ENCODE data around the gene SPATA3. TPM values are rescaled to one million over a fixed set of nuclear protein-coding genes. Genes with fewer than 3 reads are reported as not detected.

The SPATA3 gene
- polyA plus RNA-seq, 2 donors = not detected

DNA sequence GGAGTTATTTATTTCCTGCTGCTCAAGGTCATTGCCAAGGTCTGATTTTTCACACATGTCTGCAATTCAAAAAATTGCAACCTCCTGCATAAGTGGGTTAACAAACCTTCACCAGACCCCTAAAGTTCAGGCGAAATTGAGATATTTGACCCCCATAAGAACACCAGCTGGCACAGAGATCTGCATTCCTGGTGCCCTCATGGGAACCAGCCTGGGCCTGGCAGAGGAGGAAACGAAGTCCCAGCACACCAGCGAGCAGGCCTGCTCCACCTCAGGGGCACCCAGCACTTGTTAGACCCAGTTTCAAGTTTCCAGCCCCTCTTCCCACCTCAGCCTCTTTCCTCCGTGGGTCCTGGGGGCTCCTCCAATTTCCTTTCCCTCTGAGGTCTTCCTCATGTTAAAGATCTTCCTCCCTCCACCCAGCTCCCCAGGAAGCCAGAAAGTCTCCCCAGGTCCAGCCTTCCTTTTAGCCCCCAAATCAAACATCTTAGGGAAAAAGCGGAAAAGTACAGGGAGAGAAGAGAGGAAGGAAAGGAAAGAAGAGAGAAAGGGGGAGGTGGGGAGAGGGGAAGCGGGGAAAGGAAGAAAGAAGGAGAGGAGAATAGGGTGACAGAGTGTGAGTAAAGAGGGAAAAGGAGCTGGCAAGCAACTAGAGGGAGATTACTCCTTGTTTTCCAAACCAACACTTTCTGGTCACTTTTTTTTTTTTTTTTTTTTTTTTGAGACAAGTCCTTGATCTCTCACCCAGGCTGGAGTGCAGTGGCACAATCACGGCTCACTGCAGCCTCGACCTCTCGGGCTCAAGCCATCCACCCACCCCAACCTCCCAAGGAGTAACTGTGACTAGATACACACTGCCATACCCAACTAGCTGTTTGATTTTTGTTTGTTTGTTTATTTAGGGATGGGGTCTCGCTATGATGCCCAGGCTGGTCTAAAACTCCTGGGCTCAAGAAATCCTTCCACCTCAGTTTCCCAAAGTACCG lies 37.5 kb downstream of the SPATA3 start:
- peaks cover 0 to 17% of the 10 kb centered on the region in 2 donors for H3K27me3 ChIP-seq (ENCODE audit: control insufficient read depth in 1 of 2, insufficient read depth in 2 of 2, low read length in 2 of 2)
- H3K9me3 ChIP-seq (ENCODE audit: control insufficient read depth in 2 of 2, insufficient read depth in 1 of 2, low read depth in 1 of 2, low read length in 1 of 2) = peaks cover 0 to 4% of the 10 kb centered on the region in 2 donors
- H3K27ac ChIP-seq (ENCODE audit: low read depth in 2 of 2, low read length in 1 of 2) = no peak overlapping the region
- 61 to 68% methylated on average over 11 of the region's 11 CpGs for WGBS, 2 donors
- no peak overlapping the region for H3K4me3 ChIP-seq (ENCODE audit: low read depth in 1 of 2, low read length in 2 of 2)
- H3K36me3 ChIP-seq (ENCODE audit: control insufficient read depth in 2 of 2, insufficient read depth in 2 of 2, low read length in 1 of 2) = no peaks in the 10 kb centered on the region
- peaks cover 0 to 4% of the 10 kb centered on the region in 2 donors for H3K4me1 ChIP-seq (ENCODE audit: control insufficient read depth in 2 of 2, insufficient read depth in 2 of 2, low read length in 1 of 2)

DNA sequence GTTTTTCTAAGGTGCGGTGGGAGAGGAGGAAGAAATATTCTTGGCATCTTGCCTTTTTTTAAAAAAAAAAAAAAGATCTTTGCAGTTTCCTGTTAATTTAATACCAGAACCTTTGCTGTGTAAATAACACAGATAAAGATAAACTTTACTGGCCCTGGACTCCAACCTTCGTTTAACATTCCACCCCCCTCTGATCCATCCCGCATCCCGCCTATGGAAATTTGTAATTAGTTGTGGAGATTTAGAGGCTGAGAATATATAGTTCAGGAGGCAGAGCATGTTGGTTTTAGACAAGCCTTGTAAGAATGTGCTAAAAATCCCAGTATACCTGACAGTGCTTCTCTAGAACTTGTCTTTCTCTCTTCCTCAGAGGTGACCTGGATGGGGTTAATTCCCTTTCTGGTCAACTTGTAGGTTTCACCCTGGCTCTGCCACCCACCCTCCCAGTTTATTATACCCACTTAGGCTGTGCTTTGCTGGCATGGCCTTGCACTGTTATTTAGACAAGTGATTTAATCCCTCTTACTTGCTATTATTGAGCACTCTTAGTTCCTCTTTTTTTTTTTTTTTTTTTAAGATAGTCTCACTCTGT lies 38.5 kb downstream of the SPATA3 start:
- Histone ChIP-seq H3K27me3 (ENCODE audit: control insufficient read depth in 1 of 2, insufficient read depth in 2 of 2, low read length in 2 of 2) (peaks cover 0 to 17% of the 10 kb centered on the region in 2 donors), H3K4me1 (ENCODE audit: control insufficient read depth in 2 of 2, insufficient read depth in 2 of 2, low read length in 1 of 2) (peaks cover 0 to 4% of the 10 kb centered on the region in 2 donors), H3K9me3 (ENCODE audit: control insufficient read depth in 2 of 2, insufficient read depth in 1 of 2, low read depth in 1 of 2, low read length in 1 of 2) (peaks cover 0 to 4% of the 10 kb centered on the region in 2 donors), H3K36me3 (ENCODE audit: control insufficient read depth in 2 of 2, insufficient read depth in 2 of 2, low read length in 1 of 2) (no peaks in the 10 kb centered on the region), H3K4me3 (ENCODE audit: low read depth in 1 of 2, low read length in 2 of 2) (no peak overlapping the region), H3K27ac (ENCODE audit: low read depth in 2 of 2, low read length in 1 of 2) (no peak overlapping the region)
- WGBS, 2 donors = 32 to 46% methylated on average over 4 of the region's 4 CpGs

DNA sequence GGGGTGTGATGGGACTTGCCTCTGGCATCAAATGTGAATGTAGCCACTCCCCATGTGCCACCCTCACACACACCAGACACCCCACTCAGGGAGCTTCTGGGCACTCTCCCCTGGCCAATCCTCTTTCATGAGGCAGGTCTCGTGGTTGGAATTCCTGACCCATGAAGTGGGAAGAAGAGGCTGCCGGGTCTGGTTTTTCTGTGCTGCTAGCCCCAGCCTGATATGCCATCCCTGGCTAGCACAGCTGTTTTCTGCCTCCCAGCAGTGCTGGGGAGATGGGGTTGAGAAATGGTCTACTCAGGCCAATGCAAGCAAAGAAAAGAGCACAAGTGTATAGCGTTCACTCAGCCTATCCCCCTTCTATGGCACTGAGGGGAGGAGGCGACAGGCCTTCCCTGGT lies 40.2 kb downstream of the SPATA3 start:
- H3K4me1 ChIP-seq (ENCODE audit: control insufficient read depth in 2 of 2, insufficient read depth in 2 of 2, low read length in 1 of 2) = peaks cover 0 to 4% of the 10 kb centered on the region in 2 donors
- H3K27ac ChIP-seq (ENCODE audit: low read depth in 2 of 2, low read length in 1 of 2) = no peak overlapping the region
- 78 to 82% methylated on average over 4 of the region's 4 CpGs for WGBS, 2 donors
- H3K27me3 ChIP-seq (ENCODE audit: control insufficient read depth in 1 of 2, insufficient read depth in 2 of 2, low read length in 2 of 2) = peaks cover 0 to 17% of the 10 kb centered on the region in 2 donors
- no peaks in the 10 kb centered on the region for H3K36me3 ChIP-seq (ENCODE audit: control insufficient read depth in 2 of 2, insufficient read depth in 2 of 2, low read length in 1 of 2)
- H3K9me3 ChIP-seq (ENCODE audit: control insufficient read depth in 2 of 2, insufficient read depth in 1 of 2, low read depth in 1 of 2, low read length in 1 of 2) = peaks cover 0 to 4% of the 10 kb centered on the region in 2 donors
- no peak overlapping the region for H3K4me3 ChIP-seq (ENCODE audit: low read depth in 1 of 2, low read length in 2 of 2)

DNA sequence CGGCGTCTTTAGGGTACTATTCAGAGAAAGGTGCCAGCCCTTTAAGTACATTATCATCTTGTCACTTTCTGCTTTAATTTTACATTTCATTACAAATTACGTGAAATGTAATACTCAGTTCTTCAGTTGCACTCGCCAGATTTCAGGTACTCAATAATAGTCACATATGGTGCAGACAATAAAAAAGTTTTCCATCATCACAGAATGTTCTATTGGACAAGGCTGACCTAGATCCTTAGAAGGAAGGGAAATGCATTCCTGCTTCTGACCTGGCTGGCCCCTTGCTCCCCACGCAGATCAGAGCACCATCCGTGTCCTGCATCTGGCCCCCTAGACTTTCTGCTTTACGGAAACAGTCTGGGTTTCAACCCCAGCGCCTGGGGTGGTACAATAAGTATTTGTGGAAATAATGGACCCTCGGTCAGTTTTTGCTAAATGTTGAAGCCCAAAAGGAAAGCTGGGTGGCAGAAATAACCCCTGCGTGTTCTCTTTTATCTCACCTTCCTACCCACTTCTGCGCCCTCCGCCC lies 40.7 kb downstream of the SPATA3 start:
- no peak overlapping the region for H3K4me3 ChIP-seq (ENCODE audit: low read depth in 1 of 2, low read length in 2 of 2)
- WGBS, 2 donors = 61 to 65% methylated on average over 12 of the region's 12 CpGs
- peaks cover 3 to 4% of the 10 kb centered on the region in 2 donors for H3K9me3 ChIP-seq (ENCODE audit: control insufficient read depth in 2 of 2, insufficient read depth in 1 of 2, low read depth in 1 of 2, low read length in 1 of 2)
- H3K27me3 ChIP-seq (ENCODE audit: control insufficient read depth in 1 of 2, insufficient read depth in 2 of 2, low read length in 2 of 2) = peaks cover 0 to 17% of the 10 kb centered on the region in 2 donors
- H3K27ac ChIP-seq (ENCODE audit: low read depth in 2 of 2, low read length in 1 of 2) = no peak overlapping the region
- H3K36me3 ChIP-seq (ENCODE audit: control insufficient read depth in 2 of 2, insufficient read depth in 2 of 2, low read length in 1 of 2) = no peaks in the 10 kb centered on the region
- peaks cover 0 to 4% of the 10 kb centered on the region in 2 donors for H3K4me1 ChIP-seq (ENCODE audit: control insufficient read depth in 2 of 2, insufficient read depth in 2 of 2, low read length in 1 of 2)

DNA sequence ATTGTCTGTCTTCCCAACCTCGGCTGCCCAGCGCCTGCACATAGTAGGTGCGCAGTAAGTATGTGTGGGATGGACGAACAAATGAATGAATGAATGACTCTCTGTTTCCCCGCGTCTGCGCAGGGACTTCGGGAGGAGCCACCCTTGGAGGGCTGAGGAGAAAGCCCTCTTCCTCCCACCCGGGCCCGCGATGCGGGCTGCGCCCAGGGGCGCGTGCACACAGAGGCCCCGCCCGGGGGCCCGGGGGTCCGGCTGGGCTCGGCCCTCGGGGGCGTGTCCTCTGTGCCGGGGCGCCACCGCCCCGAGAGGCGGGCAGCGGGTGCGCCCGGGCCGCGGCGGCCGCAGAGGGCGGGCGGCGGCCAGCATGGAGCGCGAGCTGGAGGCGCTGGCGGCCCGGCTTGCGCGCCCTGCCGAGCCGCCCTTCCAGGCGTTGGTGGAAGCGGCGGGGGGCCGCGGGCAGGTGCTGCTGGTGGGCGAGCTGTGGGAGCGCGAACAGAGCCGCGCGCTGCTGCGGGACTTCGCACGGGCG lies 41.3 kb downstream of the SPATA3 start, which contains the start of gene C2orf72:
Gene C2orf72 (plus strand): TSS at position 322 of the 529 bp plus-strand sequence. CDS start 43 bp downstream, at position 365.
- H3K4me1 ChIP-seq (ENCODE audit: control insufficient read depth in 2 of 2, insufficient read depth in 2 of 2, low read length in 1 of 2) = peaks cover 0 to 4% of the 10 kb centered on the region in 2 donors
- peak within 1 kb of the TSS; percentile 39 to 62 for H3K4me3 ChIP-seq (ENCODE audit: low read depth in 1 of 2, low read length in 2 of 2)
- peaks cover 0 to 17% of the 10 kb centered on the region in 2 donors for H3K27me3 ChIP-seq (ENCODE audit: control insufficient read depth in 1 of 2, insufficient read depth in 2 of 2, low read length in 2 of 2)
- WGBS, 2 donors = 1% methylated on average over 46 to 61 of the region's 61 CpGs
- no peak within 1 kb of the TSS for H3K27ac ChIP-seq (ENCODE audit: low read depth in 2 of 2, low read length in 1 of 2)
- peaks cover 3 to 4% of the 10 kb centered on the region in 2 donors for H3K9me3 ChIP-seq (ENCODE audit: control insufficient read depth in 2 of 2, insufficient read depth in 1 of 2, low read depth in 1 of 2, low read length in 1 of 2)
- H3K36me3 ChIP-seq (ENCODE audit: control insufficient read depth in 2 of 2, insufficient read depth in 2 of 2, low read length in 1 of 2) = no peaks in the 10 kb centered on the region

DNA sequence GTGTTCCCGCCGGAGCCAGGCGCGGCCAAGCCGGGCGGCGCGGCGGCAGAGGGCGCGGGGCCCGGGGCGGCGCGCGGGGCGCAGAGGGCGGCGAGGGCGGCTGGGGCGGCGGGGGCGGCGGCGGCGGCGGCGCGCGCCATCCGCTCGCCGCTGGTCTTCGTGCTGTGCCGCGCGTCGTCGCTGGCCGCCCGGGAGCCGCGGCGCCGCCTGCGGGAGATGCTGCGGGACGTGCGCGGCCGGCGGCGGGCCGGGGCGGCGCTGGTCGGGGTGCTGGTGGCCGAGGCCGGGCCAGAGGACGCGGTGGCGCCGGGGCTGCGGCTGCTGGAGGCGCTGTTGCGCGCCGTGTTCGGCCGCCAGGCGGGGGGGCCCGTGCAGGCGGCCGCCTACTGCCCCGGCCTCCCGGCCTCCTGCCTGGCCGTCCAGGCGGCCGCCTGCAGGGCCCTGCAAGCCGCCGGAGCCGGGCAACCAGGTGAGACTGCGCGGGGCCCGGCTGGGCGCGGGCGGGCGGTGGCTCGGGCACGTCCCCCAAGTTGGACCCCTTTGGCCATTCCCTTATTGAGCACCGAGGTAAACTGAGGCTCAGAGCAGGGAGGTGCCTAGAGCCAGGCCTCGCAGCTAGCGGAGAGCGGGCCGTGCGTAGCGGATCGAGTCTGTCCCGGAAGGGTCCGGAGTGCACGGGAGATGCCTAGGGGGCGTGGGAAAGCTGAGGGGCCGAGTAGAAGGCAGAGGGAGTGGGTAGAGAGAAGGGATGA lies 42.0 kb downstream of the SPATA3 start:
- Histone ChIP-seq H3K36me3 (ENCODE audit: control insufficient read depth in 2 of 2, insufficient read depth in 2 of 2, low read length in 1 of 2) (no peaks in the 10 kb centered on the region), H3K27me3 (ENCODE audit: control insufficient read depth in 1 of 2, insufficient read depth in 2 of 2, low read length in 2 of 2) (peaks cover 0 to 17% of the 10 kb centered on the region in 2 donors), H3K4me3 (ENCODE audit: low read depth in 1 of 2, low read length in 2 of 2) (peak overlapping the region; percentile 39 to 62), H3K27ac (ENCODE audit: low read depth in 2 of 2, low read length in 1 of 2) (no peak overlapping the region), H3K4me1 (ENCODE audit: control insufficient read depth in 2 of 2, insufficient read depth in 2 of 2, low read length in 1 of 2) (peaks cover 0 to 4% of the 10 kb centered on the region in 2 donors), H3K9me3 (ENCODE audit: control insufficient read depth in 2 of 2, insufficient read depth in 1 of 2, low read depth in 1 of 2, low read length in 1 of 2) (peaks cover 3 to 4% of the 10 kb centered on the region in 2 donors)
- WGBS, 2 donors = 1% methylated on average over 60 to 104 of the region's 104 CpGs

DNA sequence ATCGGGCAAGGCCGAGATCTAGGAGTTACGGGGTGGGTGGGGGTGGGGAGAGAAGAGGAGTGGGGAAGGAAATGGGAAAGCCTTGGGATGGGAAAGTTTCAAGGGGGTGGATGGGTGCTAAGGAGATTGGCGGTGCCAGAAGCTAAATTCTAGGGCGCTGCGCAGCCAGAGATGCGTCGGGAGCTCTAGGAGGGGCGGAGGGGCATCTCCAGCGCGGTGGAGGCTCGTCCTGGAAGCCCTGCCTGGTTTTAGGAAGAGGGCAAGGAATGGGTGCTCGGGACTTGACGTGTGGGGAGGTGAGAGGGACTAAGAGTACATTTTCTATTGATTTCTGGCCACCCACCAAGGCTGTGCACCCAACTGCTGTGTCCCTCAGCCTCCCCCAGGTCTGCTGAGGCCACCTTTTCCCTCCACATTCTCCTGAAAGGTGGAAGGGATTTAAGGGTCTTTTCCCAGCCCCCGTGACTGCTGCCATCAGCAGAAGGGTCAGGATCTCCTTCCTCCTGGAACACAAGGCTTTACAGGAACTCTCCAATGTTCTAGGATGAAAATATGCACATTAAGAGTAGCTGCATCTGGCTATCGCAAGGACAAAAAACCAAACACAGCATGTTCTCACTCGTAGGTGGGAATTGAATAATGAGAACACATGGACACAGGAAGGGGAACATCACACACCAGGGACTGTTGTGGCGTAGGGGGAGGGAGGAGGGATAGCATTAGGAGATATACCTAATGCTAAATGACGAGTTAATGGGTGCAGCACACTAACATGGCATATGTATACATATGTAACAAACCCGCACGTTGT lies 42.8 kb downstream of the SPATA3 start:
- Histone ChIP-seq H3K4me1 (ENCODE audit: control insufficient read depth in 2 of 2, insufficient read depth in 2 of 2, low read length in 1 of 2) (peaks cover 0 to 4% of the 10 kb centered on the region in 2 donors), H3K27me3 (ENCODE audit: control insufficient read depth in 1 of 2, insufficient read depth in 2 of 2, low read length in 2 of 2) (peaks cover 0 to 17% of the 10 kb centered on the region in 2 donors), H3K27ac (ENCODE audit: low read depth in 2 of 2, low read length in 1 of 2) (no peak overlapping the region), H3K4me3 (ENCODE audit: low read depth in 1 of 2, low read length in 2 of 2) (peak overlapping the region in 1 of 2 donors; percentile 62), H3K9me3 (ENCODE audit: control insufficient read depth in 2 of 2, insufficient read depth in 1 of 2, low read depth in 1 of 2, low read length in 1 of 2) (peaks cover 3 to 4% of the 10 kb centered on the region in 2 donors), H3K36me3 (ENCODE audit: control insufficient read depth in 2 of 2, insufficient read depth in 2 of 2, low read length in 1 of 2) (no peaks in the 10 kb centered on the region)
- 34% methylated on average over 21 of the region's 21 CpGs for WGBS, 2 donors

DNA sequence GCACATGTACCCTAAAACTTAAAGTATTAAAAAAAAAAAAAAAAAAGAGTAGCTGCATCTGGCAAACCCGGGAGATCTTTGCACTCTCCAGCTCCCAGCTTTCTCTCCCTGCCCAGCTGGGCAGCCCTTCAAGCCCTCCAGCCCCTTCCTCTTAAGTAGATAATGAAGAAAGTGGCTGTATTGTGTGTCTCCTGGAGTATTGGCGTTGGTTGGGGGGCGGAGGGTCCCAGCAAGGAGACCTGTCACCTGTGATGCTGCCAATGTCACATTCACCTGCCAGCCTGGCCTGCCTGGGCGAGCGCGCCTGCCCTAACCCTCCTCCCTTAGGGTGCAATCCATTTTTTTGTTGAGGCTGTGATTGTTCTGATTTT lies 43.4 kb downstream of the SPATA3 start:
- H3K36me3 ChIP-seq (ENCODE audit: control insufficient read depth in 2 of 2, insufficient read depth in 2 of 2, low read length in 1 of 2) = no peaks in the 10 kb centered on the region

More for the DNA sequence above, 43.4 kb downstream of the SPATA3 start:
- Histone ChIP-seq H3K27me3 (ENCODE audit: control insufficient read depth in 1 of 2, insufficient read depth in 2 of 2, low read length in 2 of 2) (peaks cover 0 to 17% of the 10 kb centered on the region in 2 donors), H3K4me3 (ENCODE audit: low read depth in 1 of 2, low read length in 2 of 2) (no peak overlapping the region), H3K4me1 (ENCODE audit: control insufficient read depth in 2 of 2, insufficient read depth in 2 of 2, low read length in 1 of 2) (peaks cover 0 to 4% of the 10 kb centered on the region in 2 donors), H3K9me3 (ENCODE audit: control insufficient read depth in 2 of 2, insufficient read depth in 1 of 2, low read depth in 1 of 2, low read length in 1 of 2) (peaks cover 3 to 4% of the 10 kb centered on the region in 2 donors), H3K27ac (ENCODE audit: low read depth in 2 of 2, low read length in 1 of 2) (no peak overlapping the region)
- 77 to 81% methylated on average over 6 of the region's 6 CpGs for WGBS, 2 donors

Measured in esophagus (tissue), 2 donors.